Panc1 (cell line): ENCODE results near the gene ADAM22. TPM values are rescaled to one million over a fixed set of nuclear protein-coding genes. Genes with fewer than 3 reads are reported as not detected.

Experiments used
- ATAC-seq: fragments of 200-7000 bp; cut with Tn5 transposase; 2 replicates; pipeline ENCODE4 v1.9.1; 2020; ENCODE audit warnings: mild to moderate bottlenecking, moderate library complexity
- BruUV-seq: library from RNA; stranded (reverse); fragments of 400-500 nt; replicated peaks from 2 replicates; lab custom pipeline; 2021; lab: Mats Ljungman, UMichigan
- CTCF ChIA-PET: fragments of 300-600 bp; sonication (Branson Sonifier 250); formaldehyde crosslinking; loops from one replicate; lab custom pipeline; 2022; ENCODE audit warnings: antibody characterized with exemption; lab: Charles Lee
- POLR2A ChIA-PET: fragments of 300-600 bp; sonication (Branson Sonifier 250); formaldehyde crosslinking; loops from one replicate; lab custom pipeline; 2022; ENCODE audit warnings: antibody characterized with exemption; lab: Charles Lee
- DNase-seq: peaks from one replicate; pipeline ENCODE4 v3.0.0-alpha.2; 2010; ENCODE audit warnings: low read depth, low spot score
- H3K27ac ChIP-seq: 2 replicates; pipeline ENCODE4 v1.5.1; 2011; ENCODE audit warnings: mild to moderate bottlenecking, low read length, inconsistent platforms
- H3K27me3 ChIP-seq: fragments of 200-500 bp; sonication (Bioruptor generic); 2 replicates; pipeline ENCODE4 v1.6.0; 2014; ENCODE audit warnings: low read length, inconsistent platforms; ENCODE audit not compliant: control insufficient read depth, insufficient read depth
- H3K36me3 ChIP-seq: fragments of 200-500 bp; sonication (Bioruptor generic); 2 replicates; pipeline ENCODE4 v1.5.1; 2014; ENCODE audit warnings: inconsistent platforms, mild to moderate bottlenecking, low read length, moderate library complexity; ENCODE audit not compliant: control insufficient read depth, insufficient read depth
- H3K4me1 ChIP-seq: 2 replicates; pipeline ENCODE4 v1.5.1; 2011; ENCODE audit warnings: inconsistent platforms, mild to moderate bottlenecking, low read length, moderate library complexity; ENCODE audit not compliant: control insufficient read depth, insufficient read depth
- H3K4me3 ChIP-seq, 2 experiments: 2 replicates each; pipeline ENCODE4 v1.5.1; 2011 to 2012; ENCODE audit warnings: low read depth in 2 of 2, low read length in 2 of 2, mild to moderate bottlenecking in 2 of 2, inconsistent platforms in 1 of 2, moderate library complexity in 1 of 2
- H3K9me3 ChIP-seq: fragments of 200-500 bp; sonication (Bioruptor generic); 2 replicates; pipeline ENCODE4 v1.5.1; 2014; ENCODE audit warnings: low read depth, mild to moderate bottlenecking, inconsistent platforms, low read length, moderate library complexity; ENCODE audit not compliant: control insufficient read depth, insufficient read depth
- CTCF ChIP-seq: fragments of 450-650 bp; IDR thresholded peaks from 2 replicates; pipeline ENCODE4 v1.5.1; 2017; ENCODE audit warnings: mild to moderate bottlenecking
- POLR2AphosphoS5 ChIP-seq: IDR thresholded peaks from 2 replicates; pipeline ENCODE4 v1.6.1; 2012; ENCODE audit warnings: mild to moderate bottlenecking, low read depth, low read length, moderate library complexity
- SIN3A ChIP-seq: IDR thresholded peaks from 2 replicates; pipeline ENCODE4 v1.6.1; 2012; ENCODE audit warnings: low read depth, mild to moderate bottlenecking, low read length, moderate library complexity, borderline replicate concordance; ENCODE audit not compliant: insufficient read depth
- TCF7L2 ChIP-seq: IDR thresholded peaks from 2 replicates; pipeline ENCODE4 v1.6.1; 2011; ENCODE audit warnings: mild to moderate bottlenecking, low read depth, low read length, inconsistent platforms
- in situ Hi-C: cut with HindIII; loops from 2 replicates; pipeline ENCODE4 v1.10.0; 2016; ENCODE audit warnings: low sequenced_read_pairs, low pct_unique_long_range_greater_than_20kb
- intact Hi-C: fragments of 100-400 bp; cut with micrococcal nuclease; formaldehyde crosslinking; loops from one replicate; pipeline ENCODE4 v1.10.0; 2022; ENCODE audit not compliant: unreplicated experiment
- total RNA-seq: library from RNA; stranded (reverse); gene quantifications from one replicate; pipeline ENCODE4 v1.2.1, GENCODE V29; 2021; ENCODE audit not compliant: unreplicated experiment
- TF ChIP-seq, protein P1 (sequence below), 2 experiments: IDR thresholded peaks; 2 replicates each; pipeline ENCODE4 v1.6.1; 2011 to 2012; ENCODE audit warnings: low read depth in 2 of 2, control low read depth in 1 of 2, low read length in 1 of 2, mild to moderate bottlenecking in 1 of 2, moderate library complexity in 1 of 2; ENCODE audit not compliant: insufficient read depth in 1 of 2

ADAM22 gene
- total RNA-seq, 1 experiment from 2014 or later: 4.2 TPM

GRCh38 chr7:88147949-88148348 lies 213.9 kb downstream of the ADAM22 start:
- H3K4me3 ChIP-seq: no peak overlapping the region
- intact Hi-C loops: no loop called here
- TF ChIP-seq SIN3A: no peak
- no peak for TF ChIP-seq CTCF
- TF ChIP-seq, protein P1, sequence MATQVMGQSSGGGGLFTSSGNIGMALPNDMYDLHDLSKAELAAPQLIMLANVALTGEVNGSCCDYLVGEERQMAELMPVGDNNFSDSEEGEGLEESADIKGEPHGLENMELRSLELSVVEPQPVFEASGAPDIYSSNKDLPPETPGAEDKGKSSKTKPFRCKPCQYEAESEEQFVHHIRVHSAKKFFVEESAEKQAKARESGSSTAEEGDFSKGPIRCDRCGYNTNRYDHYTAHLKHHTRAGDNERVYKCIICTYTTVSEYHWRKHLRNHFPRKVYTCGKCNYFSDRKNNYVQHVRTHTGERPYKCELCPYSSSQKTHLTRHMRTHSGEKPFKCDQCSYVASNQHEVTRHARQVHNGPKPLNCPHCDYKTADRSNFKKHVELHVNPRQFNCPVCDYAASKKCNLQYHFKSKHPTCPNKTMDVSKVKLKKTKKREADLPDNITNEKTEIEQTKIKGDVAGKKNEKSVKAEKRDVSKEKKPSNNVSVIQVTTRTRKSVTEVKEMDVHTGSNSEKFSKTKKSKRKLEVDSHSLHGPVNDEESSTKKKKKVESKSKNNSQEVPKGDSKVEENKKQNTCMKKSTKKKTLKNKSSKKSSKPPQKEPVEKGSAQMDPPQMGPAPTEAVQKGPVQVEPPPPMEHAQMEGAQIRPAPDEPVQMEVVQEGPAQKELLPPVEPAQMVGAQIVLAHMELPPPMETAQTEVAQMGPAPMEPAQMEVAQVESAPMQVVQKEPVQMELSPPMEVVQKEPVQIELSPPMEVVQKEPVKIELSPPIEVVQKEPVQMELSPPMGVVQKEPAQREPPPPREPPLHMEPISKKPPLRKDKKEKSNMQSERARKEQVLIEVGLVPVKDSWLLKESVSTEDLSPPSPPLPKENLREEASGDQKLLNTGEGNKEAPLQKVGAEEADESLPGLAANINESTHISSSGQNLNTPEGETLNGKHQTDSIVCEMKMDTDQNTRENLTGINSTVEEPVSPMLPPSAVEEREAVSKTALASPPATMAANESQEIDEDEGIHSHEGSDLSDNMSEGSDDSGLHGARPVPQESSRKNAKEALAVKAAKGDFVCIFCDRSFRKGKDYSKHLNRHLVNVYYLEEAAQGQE (IDR thresholded peaks at IDR 0.05; ENCODE audit: insufficient read depth in 1 of 2, low read depth in 2 of 2, low read length in 1 of 2): no peak
- no peak for TF ChIP-seq TCF7L2
- TF ChIP-seq POLR2AphosphoS5: no peak
- no peaks in the 10 kb centered on the region for H3K4me1 ChIP-seq
- H3K9me3 ChIP-seq: no peaks in the 10 kb centered on the region
- CTCF ChIA-PET: no interaction called here
- no peak overlapping the region for H3K27ac ChIP-seq
- H3K27me3 ChIP-seq: no peaks in the 10 kb centered on the region
- no peaks in the 10 kb centered on the region for H3K36me3 ChIP-seq
- BruUV-seq: no TSS peak
- no peak for ATAC-seq
- no peak for DNase-seq
- in situ Hi-C loops: no loop called here
- POLR2A ChIA-PET: no interaction called here

DNA sequence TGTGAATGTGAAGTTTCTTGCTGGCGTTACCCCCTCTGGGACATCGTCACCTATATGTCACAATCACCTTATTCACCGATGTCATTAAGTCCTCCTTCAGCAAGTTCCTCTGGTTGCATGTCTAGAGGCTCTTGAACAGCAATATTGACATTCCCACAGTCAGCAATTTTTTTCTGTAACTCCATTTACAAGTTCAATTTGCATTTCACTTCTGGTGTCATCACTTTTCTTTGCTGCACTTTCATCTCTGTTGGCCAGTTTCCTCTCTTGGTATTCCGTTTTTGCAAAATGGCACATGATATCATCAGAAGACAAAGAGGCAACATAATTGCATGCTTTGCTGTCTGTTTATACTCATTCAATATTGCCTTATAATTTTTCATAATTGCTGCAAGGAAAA lies 216.0 kb downstream of the ADAM22 start:
- ATAC-seq (no peak), DNase-seq (no peak)
- no peak overlapping the region for H3K4me3 ChIP-seq
- H3K27me3 ChIP-seq: no peaks in the 10 kb centered on the region
- TF ChIP-seq TCF7L2 (no peak), CTCF (no peak), POLR2AphosphoS5 (no peak), SIN3A (no peak)
- TF ChIP-seq, protein P1 (IDR thresholded peaks at IDR 0.05; ENCODE audit: insufficient read depth in 1 of 2, low read depth in 2 of 2, low read length in 1 of 2): no peak
- BruUV-seq: no TSS peak
- H3K4me1 ChIP-seq: no peaks in the 10 kb centered on the region
- in situ Hi-C loops: no loop called here
- intact Hi-C loops: no loop called here
- no peaks in the 10 kb centered on the region; the same call in 1 of the 2 replicates for H3K36me3 ChIP-seq
- no peak overlapping the region for H3K27ac ChIP-seq
- ChIA-PET CTCF (no interaction called here), POLR2A (no interaction called here)
- H3K9me3 ChIP-seq: no peaks in the 10 kb centered on the region
